HEK293 (cell line): ENCODE measurements around the gene IQCH.

Experiments used
- EGR2 ChIP-seq: fragments of 450-650 bp; formaldehyde crosslinking; IDR thresholded peaks from 2 replicates; pipeline ENCODE4 v1.5.1; 2016; ENCODE audit warnings: low read depth, missing biosample characterization, missing genetic modification characterization
- PATZ1 ChIP-seq: fragments of 450-650 bp; formaldehyde crosslinking; IDR thresholded peaks from 2 replicates; pipeline ENCODE4 v1.5.1; 2016; ENCODE audit warnings: missing biosample characterization, missing genetic modification characterization
- ZNF114 ChIP-seq: fragments of 450-650 bp; formaldehyde crosslinking; IDR thresholded peaks from 2 replicates; pipeline ENCODE4 v1.5.0; 2017; ENCODE audit warnings: missing biosample characterization, missing genetic modification characterization
- ZNF324 ChIP-seq: fragments of 450-650 bp; formaldehyde crosslinking; IDR thresholded peaks from 2 replicates; pipeline ENCODE4 v1.5.1; 2016; ENCODE audit warnings: missing biosample characterization, missing genetic modification characterization
- ZNF596 ChIP-seq: fragments of 450-650 bp; IDR thresholded peaks from 2 replicates; pipeline ENCODE4 v1.5.0; 2018; ENCODE audit warnings: missing biosample characterization, mild to moderate bottlenecking, missing genetic modification characterization, moderate library complexity
- ZNF707 ChIP-seq: fragments of 450-650 bp; formaldehyde crosslinking; IDR thresholded peaks from 2 replicates; pipeline ENCODE4 v1.5.1; 2016; ENCODE audit warnings: missing biosample characterization, missing genetic modification characterization
- ZNF768 ChIP-seq: fragments of 450-650 bp; formaldehyde crosslinking; IDR thresholded peaks from 2 replicates; pipeline ENCODE4 v1.5.1; 2018; ENCODE audit warnings: missing biosample characterization, mild to moderate bottlenecking, missing genetic modification characterization
- TF ChIP-seq, protein P1 (sequence below): fragments of 450-650 bp; formaldehyde crosslinking; IDR thresholded peaks from 2 replicates; pipeline ENCODE4 v1.5.1; 2016; ENCODE audit warnings: missing biosample characterization, missing genetic modification characterization
- TF ChIP-seq, protein P2 (sequence below): sonication (generic); formaldehyde crosslinking; IDR thresholded peaks from 2 replicates; pipeline ENCODE4 v1.8.1; 2022; ENCODE audit warnings: mild to moderate bottlenecking, moderate library complexity, missing genetic modification reagents
- TF ChIP-seq, protein P3 (sequence below): fragments of 450-650 bp; formaldehyde crosslinking; IDR thresholded peaks from 2 replicates; pipeline ENCODE4 v1.5.1; 2016; ENCODE audit warnings: missing biosample characterization, missing genetic modification characterization, low read depth
- TF ChIP-seq, protein P4 (sequence below): fragments of 450-650 bp; formaldehyde crosslinking; IDR thresholded peaks from 2 replicates; pipeline ENCODE4 v1.5.1; 2016; ENCODE audit warnings: missing biosample characterization, missing genetic modification characterization

GRCh38 chr15:67465196-67465952, 210.8 kb downstream of the IQCH start:
- TF ChIP-seq ZNF324 (tag by site-specific recombination), result no peak
- TF ChIP-seq ZNF707, result no peak
- no peak for TF ChIP-seq EGR2 (tag by site-specific recombination)
- TF ChIP-seq, protein P1, sequence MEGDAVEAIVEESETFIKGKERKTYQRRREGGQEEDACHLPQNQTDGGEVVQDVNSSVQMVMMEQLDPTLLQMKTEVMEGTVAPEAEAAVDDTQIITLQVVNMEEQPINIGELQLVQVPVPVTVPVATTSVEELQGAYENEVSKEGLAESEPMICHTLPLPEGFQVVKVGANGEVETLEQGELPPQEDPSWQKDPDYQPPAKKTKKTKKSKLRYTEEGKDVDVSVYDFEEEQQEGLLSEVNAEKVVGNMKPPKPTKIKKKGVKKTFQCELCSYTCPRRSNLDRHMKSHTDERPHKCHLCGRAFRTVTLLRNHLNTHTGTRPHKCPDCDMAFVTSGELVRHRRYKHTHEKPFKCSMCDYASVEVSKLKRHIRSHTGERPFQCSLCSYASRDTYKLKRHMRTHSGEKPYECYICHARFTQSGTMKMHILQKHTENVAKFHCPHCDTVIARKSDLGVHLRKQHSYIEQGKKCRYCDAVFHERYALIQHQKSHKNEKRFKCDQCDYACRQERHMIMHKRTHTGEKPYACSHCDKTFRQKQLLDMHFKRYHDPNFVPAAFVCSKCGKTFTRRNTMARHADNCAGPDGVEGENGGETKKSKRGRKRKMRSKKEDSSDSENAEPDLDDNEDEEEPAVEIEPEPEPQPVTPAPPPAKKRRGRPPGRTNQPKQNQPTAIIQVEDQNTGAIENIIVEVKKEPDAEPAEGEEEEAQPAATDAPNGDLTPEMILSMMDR, result no peak
- TF ChIP-seq ZNF596 (tag by site-specific recombination), result no peak
- TF ChIP-seq, protein P2, sequence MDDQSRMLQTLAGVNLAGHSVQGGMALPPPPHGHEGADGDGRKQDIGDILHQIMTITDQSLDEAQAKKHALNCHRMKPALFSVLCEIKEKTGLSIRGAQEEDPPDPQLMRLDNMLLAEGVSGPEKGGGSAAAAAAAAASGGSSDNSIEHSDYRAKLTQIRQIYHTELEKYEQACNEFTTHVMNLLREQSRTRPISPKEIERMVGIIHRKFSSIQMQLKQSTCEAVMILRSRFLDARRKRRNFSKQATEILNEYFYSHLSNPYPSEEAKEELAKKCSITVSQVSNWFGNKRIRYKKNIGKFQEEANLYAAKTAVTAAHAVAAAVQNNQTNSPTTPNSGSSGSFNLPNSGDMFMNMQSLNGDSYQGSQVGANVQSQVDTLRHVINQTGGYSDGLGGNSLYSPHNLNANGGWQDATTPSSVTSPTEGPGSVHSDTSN (CRISPR knock-in tag), result no peak
- no peak for TF ChIP-seq ZNF768 (tag by site-specific recombination)
- TF ChIP-seq, protein P3, sequence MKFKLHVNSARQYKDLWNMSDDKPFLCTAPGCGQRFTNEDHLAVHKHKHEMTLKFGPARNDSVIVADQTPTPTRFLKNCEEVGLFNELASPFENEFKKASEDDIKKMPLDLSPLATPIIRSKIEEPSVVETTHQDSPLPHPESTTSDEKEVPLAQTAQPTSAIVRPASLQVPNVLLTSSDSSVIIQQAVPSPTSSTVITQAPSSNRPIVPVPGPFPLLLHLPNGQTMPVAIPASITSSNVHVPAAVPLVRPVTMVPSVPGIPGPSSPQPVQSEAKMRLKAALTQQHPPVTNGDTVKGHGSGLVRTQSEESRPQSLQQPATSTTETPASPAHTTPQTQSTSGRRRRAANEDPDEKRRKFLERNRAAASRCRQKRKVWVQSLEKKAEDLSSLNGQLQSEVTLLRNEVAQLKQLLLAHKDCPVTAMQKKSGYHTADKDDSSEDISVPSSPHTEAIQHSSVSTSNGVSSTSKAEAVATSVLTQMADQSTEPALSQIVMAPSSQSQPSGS, result no peak
- TF ChIP-seq, protein P4, sequence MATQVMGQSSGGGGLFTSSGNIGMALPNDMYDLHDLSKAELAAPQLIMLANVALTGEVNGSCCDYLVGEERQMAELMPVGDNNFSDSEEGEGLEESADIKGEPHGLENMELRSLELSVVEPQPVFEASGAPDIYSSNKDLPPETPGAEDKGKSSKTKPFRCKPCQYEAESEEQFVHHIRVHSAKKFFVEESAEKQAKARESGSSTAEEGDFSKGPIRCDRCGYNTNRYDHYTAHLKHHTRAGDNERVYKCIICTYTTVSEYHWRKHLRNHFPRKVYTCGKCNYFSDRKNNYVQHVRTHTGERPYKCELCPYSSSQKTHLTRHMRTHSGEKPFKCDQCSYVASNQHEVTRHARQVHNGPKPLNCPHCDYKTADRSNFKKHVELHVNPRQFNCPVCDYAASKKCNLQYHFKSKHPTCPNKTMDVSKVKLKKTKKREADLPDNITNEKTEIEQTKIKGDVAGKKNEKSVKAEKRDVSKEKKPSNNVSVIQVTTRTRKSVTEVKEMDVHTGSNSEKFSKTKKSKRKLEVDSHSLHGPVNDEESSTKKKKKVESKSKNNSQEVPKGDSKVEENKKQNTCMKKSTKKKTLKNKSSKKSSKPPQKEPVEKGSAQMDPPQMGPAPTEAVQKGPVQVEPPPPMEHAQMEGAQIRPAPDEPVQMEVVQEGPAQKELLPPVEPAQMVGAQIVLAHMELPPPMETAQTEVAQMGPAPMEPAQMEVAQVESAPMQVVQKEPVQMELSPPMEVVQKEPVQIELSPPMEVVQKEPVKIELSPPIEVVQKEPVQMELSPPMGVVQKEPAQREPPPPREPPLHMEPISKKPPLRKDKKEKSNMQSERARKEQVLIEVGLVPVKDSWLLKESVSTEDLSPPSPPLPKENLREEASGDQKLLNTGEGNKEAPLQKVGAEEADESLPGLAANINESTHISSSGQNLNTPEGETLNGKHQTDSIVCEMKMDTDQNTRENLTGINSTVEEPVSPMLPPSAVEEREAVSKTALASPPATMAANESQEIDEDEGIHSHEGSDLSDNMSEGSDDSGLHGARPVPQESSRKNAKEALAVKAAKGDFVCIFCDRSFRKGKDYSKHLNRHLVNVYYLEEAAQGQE (tag by site-specific recombination), result no peak
- no peak for TF ChIP-seq PATZ1 (tag by site-specific recombination)
- no peak for TF ChIP-seq ZNF114
